Activated B cell treated with CpG ODN at 0.5 μM for 24 hours (primary cell): Measurements from ENCODE around the gene IFRD2. TPM values are rescaled to one million over a fixed set of nuclear protein-coding genes. Genes with fewer than 3 reads are reported as not detected.
A peak's percentile ranks its signal among the peaks of the same experiment; 100 is the strongest.

ENCODE experiments used
- ATAC-seq: fragments of 200-7000 bp; cut with Tn5 transposase; one replicate; pipeline ENCODE4 v1.10.0; 2021; ENCODE audit warnings: low read depth, mild to moderate bottlenecking, moderate library complexity
- CTCF ChIA-PET: fragments of 350-600 bp; sonication (Branson Sonifier 250); formaldehyde crosslinking; loops from one replicate; lab custom pipeline; 2021; ENCODE audit warnings: antibody characterized with exemption; lab: Charles Lee
- POLR2A ChIA-PET: fragments of 350-600 bp; sonication (Branson Sonifier 250); formaldehyde crosslinking; loops from one replicate; lab custom pipeline; 2021; ENCODE audit warnings: antibody characterized with exemption; lab: Charles Lee
- DNase-seq: peaks from one replicate; pipeline ENCODE4 v3.0.0; 2022
- H3K27ac Mint-ChIP-seq: one replicate; pipeline ENCODE4 v1.8.0; 2020; ENCODE audit warnings: mixed read lengths
- H3K27me3 Mint-ChIP-seq: one replicate; pipeline ENCODE4 v1.8.0; 2021; ENCODE audit warnings: mixed read lengths
- H3K36me3 Mint-ChIP-seq: one replicate; pipeline ENCODE4 v1.8.0; 2021; ENCODE audit warnings: low read depth, mixed read lengths
- H3K4me1 Mint-ChIP-seq: one replicate; pipeline ENCODE4 v1.8.0; 2021; ENCODE audit warnings: mixed read lengths
- H3K4me3 Mint-ChIP-seq: one replicate; pipeline ENCODE4 v1.8.0; 2020; ENCODE audit warnings: mild to moderate bottlenecking, mixed read lengths
- H3K9me3 Mint-ChIP-seq: one replicate; pipeline ENCODE4 v1.8.0; 2020; ENCODE audit warnings: mixed read lengths
- intact Hi-C: fragments of 100-400 bp; cut with micrococcal nuclease; formaldehyde crosslinking; loops from one replicate; pipeline ENCODE4 v1.15.1; 2024
- total RNA-seq: library from RNA; stranded (reverse); gene quantifications from 2 replicates; pipeline ENCODE4 v1.2.3, GENCODE V29; 2022
- TF ChIP-seq, protein P1 (sequence below): fragments of 200-600 bp; IDR thresholded peaks from one replicate; pipeline ENCODE4 v1.8.0; 2022; ENCODE audit warnings: antibody characterized with exemption, mild to moderate bottlenecking

The IFRD2 gene
- total RNA-seq, 1 donor from 2014 or later = 105 TPM

DNA sequence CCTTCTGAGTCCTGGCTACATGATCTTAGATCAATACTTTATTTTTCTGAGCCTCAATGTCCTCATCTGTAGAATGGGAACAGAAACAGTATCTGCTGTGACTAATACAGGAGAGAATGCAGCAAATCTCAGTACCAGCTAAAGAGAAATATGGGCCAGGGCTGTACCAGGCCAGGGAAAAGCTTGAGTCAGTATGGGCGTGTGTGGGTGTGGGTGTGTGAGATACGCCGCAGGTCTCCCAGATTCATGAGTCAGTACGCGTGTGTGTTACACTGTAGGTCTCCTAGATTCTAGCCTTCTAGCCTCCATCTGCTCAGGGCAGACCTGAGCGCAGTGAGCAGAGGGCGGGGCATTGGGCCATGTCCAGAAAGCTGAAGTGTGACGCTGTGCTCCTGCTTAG lies 41.0 kb downstream of the IFRD2 start:
- Mint-ChIP-seq H3K36me3 (peaks cover 56% of the 10 kb centered on the region), H3K4me1 (peaks cover 49% of the 10 kb centered on the region), H3K27me3 (no peaks in the 10 kb centered on the region), H3K9me3 (no peaks in the 10 kb centered on the region), H3K27ac (peak overlapping the region; percentile 30), H3K4me3 (no peak overlapping the region)
- TF ChIP-seq, protein P1, sequence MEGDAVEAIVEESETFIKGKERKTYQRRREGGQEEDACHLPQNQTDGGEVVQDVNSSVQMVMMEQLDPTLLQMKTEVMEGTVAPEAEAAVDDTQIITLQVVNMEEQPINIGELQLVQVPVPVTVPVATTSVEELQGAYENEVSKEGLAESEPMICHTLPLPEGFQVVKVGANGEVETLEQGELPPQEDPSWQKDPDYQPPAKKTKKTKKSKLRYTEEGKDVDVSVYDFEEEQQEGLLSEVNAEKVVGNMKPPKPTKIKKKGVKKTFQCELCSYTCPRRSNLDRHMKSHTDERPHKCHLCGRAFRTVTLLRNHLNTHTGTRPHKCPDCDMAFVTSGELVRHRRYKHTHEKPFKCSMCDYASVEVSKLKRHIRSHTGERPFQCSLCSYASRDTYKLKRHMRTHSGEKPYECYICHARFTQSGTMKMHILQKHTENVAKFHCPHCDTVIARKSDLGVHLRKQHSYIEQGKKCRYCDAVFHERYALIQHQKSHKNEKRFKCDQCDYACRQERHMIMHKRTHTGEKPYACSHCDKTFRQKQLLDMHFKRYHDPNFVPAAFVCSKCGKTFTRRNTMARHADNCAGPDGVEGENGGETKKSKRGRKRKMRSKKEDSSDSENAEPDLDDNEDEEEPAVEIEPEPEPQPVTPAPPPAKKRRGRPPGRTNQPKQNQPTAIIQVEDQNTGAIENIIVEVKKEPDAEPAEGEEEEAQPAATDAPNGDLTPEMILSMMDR = no peak
- POLR2A ChIA-PET = no interaction called here
- CTCF ChIA-PET = interaction anchor here (3.5 kb wide), 1 partner anchor 57 kb away, joined by 15 read pairs; no protein-coding TSS in a partner anchor
- DNase-seq = no peak
- intact Hi-C loops = no loop called here
- ATAC-seq = no peak

- Mint-ChIP-seq H3K4me1 (peaks cover 56% of the 10 kb centered on the region), H3K4me3 (no peak overlapping the region), H3K36me3 (peaks cover 53% of the 10 kb centered on the region), H3K27me3 (no peaks in the 10 kb centered on the region), H3K9me3 (no peaks in the 10 kb centered on the region), H3K27ac (no peak overlapping the region)
- TF ChIP-seq, protein P1 = no peak
- intact Hi-C loops = no loop called here
- ChIA-PET CTCF (interaction anchor here (3.5 to 5.2 kb wide), 3 partner anchors 9 to 56 kb away, joined by 15 to 104 read pairs (median 34); no protein-coding TSS in a partner anchor), POLR2A (interaction anchor here (0.8 to 1.0 kb wide), 2 partner anchors 13 to 15 kb away, joined by 3 read pairs; partner anchors contain the start of gene GNAI2)
- ATAC-seq = no peak
- no peak for DNase-seq
Observed at GRCh38 chr3:50250514-50250913, 41.7 kb downstream of the IFRD2 start.

DNA sequence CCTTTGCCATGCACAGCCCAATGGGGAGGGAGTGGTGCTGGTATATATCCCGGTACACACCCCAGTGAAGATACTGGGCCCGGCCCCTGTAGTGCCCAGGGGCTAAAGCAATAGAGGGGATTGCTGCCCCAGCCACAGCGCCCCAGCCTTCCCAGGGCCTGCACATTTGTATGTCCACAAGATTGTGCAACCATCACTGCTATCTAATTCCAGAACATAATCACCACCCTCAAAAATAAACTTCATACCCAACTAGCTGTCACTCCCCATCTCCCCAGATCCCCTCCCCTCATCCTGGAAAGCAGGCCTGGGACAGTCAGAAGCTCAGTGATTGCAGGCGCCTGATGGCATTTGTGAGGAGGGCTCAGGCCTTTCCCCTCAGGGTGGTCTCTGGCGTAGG lies 42.8 kb downstream of the IFRD2 start:
- H3K4me3 Mint-ChIP-seq = no peak overlapping the region
- peaks cover 66% of the 10 kb centered on the region for H3K4me1 Mint-ChIP-seq
- TF ChIP-seq, protein P1 = no peak
- CTCF ChIA-PET = interaction anchor here (3.5 to 5.2 kb wide), 3 partner anchors 10 to 55 kb away, joined by 15 to 104 read pairs (median 34); no protein-coding TSS in a partner anchor
- DNase-seq = no peak
- H3K27ac Mint-ChIP-seq = no peak overlapping the region
- no peak for ATAC-seq
- no peaks in the 10 kb centered on the region for H3K27me3 Mint-ChIP-seq
- intact Hi-C loops = no loop called here
- H3K36me3 Mint-ChIP-seq = peaks cover 43% of the 10 kb centered on the region
- no peaks in the 10 kb centered on the region for H3K9me3 Mint-ChIP-seq
- POLR2A ChIA-PET = interaction anchor here (1.0 to 4.6 kb wide), 2 partner anchors 14 to 21 kb away, joined by 3 to 49 read pairs; partner anchors contain the start of gene GNAI2

DNA sequence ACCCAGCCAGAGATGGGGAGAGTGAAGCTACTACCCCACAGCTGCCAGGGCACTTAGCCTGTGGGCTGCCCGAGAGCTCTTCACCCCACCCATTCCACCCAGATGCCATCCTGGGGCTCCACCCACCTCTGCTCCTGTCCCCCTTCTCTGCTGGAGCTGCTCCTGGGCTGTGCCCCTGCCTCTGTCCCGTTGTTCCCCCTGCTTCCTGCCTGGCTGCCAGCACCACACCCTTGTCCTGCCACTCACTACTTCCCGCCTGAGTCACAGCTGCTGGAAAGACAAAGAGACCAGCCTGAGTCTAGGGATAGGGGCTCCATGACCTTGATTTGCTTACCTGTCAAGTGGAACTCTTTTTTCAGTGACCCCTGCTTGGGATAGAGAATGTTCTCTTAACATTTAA lies 43.8 kb downstream of the IFRD2 start:
- ChIA-PET POLR2A (interaction anchor here (0.6 to 4.6 kb wide), 3 partner anchors 12 to 20 kb away, joined by 3 to 49 read pairs (median 47); partner anchors contain the start of gene GNAI2), CTCF (interaction anchor here (0.8 to 5.2 kb wide), 4 partner anchors 8 to 54 kb away, joined by 3 to 104 read pairs (median 24); no protein-coding TSS in a partner anchor)
- ATAC-seq (no peak), DNase-seq (no peak)
- H3K4me3 Mint-ChIP-seq = peak overlapping the region; percentile 26
- peaks cover 70% of the 10 kb centered on the region for H3K4me1 Mint-ChIP-seq
- no peaks in the 10 kb centered on the region for H3K27me3 Mint-ChIP-seq
- intact Hi-C loops = no loop called here
- H3K27ac Mint-ChIP-seq = peak overlapping the region; percentile 54
- TF ChIP-seq, protein P1 = no peak
- no peaks in the 10 kb centered on the region for H3K9me3 Mint-ChIP-seq
- H3K36me3 Mint-ChIP-seq = peaks cover 39% of the 10 kb centered on the region

DNA sequence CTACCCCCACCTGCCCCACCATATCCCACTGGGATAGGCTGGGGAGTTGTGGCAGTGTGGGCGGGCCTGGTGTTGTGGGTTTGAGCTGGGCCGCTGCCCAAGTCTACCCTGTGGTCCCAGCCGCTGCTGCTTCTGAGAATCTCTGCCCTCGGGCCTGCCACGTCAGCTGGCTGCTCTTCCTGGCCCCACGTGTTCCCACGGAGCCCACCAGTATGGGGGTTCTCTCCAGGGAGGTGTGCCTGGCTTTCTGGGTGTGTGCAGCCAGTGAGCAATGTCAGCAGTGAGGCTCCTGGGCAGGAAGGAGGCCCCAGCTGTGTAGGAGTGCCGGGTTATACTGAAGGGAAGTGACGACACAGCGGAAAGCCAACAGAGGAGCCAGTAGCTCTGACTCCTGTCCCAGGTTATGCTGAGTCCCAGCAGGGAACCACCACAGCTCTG lies 45.7 kb downstream of the IFRD2 start:
- ATAC-seq (peak; percentile 35), DNase-seq (no peak)
- Mint-ChIP-seq H3K4me3 (peak overlapping the region; percentile 75), H3K27ac (peak overlapping the region; percentile 94), H3K4me1 (peaks cover 88% of the 10 kb centered on the region), H3K27me3 (no peaks in the 10 kb centered on the region), H3K9me3 (no peaks in the 10 kb centered on the region), H3K36me3 (peaks cover 26% of the 10 kb centered on the region)
- intact Hi-C loops = loop anchor here (1.0 kb wide), 5 partner anchors 8 to 52 kb away; no protein-coding TSS in a partner anchor
- ChIA-PET POLR2A (interaction anchor here (0.6 to 4.6 kb wide), 7 partner anchors 10 to 52 kb away, joined by 3 to 49 read pairs (median 4); partner anchors contain the start of gene GNAI2), CTCF (interaction anchor here (0.5 to 5.2 kb wide), 13 partner anchors 9 to 458 kb away, joined by 3 to 104 read pairs (median 4); partner anchors contain the start of gene GNAI2)
- TF ChIP-seq, protein P1 = no peak
